Activated naive CD4-positive, alpha-beta T cell treated with anti-CD3 and anti-CD28 coated beads, Interleukin-2, amount 10 ng/mL, durations not matched to agents 7 days and 5 days (primary cell): ENCODE measurements around the gene PADI6.
"Not testable (repeated sequence)": the region's sequence is repeated elsewhere in the genome, so short reads cannot be mapped to it uniquely, and the experiment has no call there.

ENCODE experiments used
- CTCF ChIA-PET: fragments of 350-600 bp; sonication (Branson Sonifier 250); formaldehyde crosslinking; loops from one replicate; lab custom pipeline; 2021; ENCODE audit warnings: antibody characterized with exemption; lab: Charles Lee
- DNase-seq: peaks from one replicate; pipeline ENCODE4 v3.0.0-alpha.2; 2020
- H3K27ac Mint-ChIP-seq: one replicate; pipeline ENCODE4 v1.8.0; 2021; ENCODE audit warnings: mild to moderate bottlenecking, moderate library complexity, mixed read lengths
- H3K27me3 Mint-ChIP-seq: one replicate; pipeline ENCODE4 v1.8.0; 2021; ENCODE audit warnings: mild to moderate bottlenecking, mixed read lengths
- H3K36me3 Mint-ChIP-seq: one replicate; pipeline ENCODE4 v1.8.0; 2021; ENCODE audit warnings: mixed read lengths
- H3K4me1 Mint-ChIP-seq: one replicate; pipeline ENCODE4 v1.8.0; 2021; ENCODE audit warnings: mixed read lengths
- H3K4me3 Mint-ChIP-seq: one replicate; pipeline ENCODE4 v1.8.0; 2021; ENCODE audit warnings: mild to moderate bottlenecking, moderate library complexity, mixed read lengths
- H3K9me3 Mint-ChIP-seq: one replicate; pipeline ENCODE4 v1.8.0; 2021; ENCODE audit warnings: mixed read lengths

PADI6 gene

GRCh38 chr1:17371896-17372295 lies at the start of gene PADI6:
Gene PADI6 (plus strand): TSS chr1:17372196. CDS start chr1:17372246, 50 bp downstream.
- Mint-ChIP-seq H3K4me3 (no peak within 1 kb of the TSS), H3K4me1 (no peaks in the 10 kb centered on the region), H3K27ac (no peak within 1 kb of the TSS), H3K9me3 (no peaks in the 10 kb centered on the region), H3K36me3 (no peaks in the 10 kb centered on the region), H3K27me3 (peaks cover 8% of the 10 kb centered on the region)
- DNase-seq: no peak
- CTCF ChIA-PET: no interaction called here

- H3K36me3 Mint-ChIP-seq: no peaks in the 10 kb centered on the region
Observed at GRCh38 chr1:17328855-17329254, 43.1 kb upstream of the PADI6 start.

GRCh38 chr1:17329610-17330009 lies 42.4 kb upstream of the PADI6 start:
- Mint-ChIP-seq H3K36me3 (no peaks in the 10 kb centered on the region), H3K27ac (no peak overlapping the region)
- CTCF ChIA-PET: no interaction called here

More at GRCh38 chr1:17328855-17329254, 43.1 kb upstream of the PADI6 start:
- H3K9me3 Mint-ChIP-seq: no peaks in the 10 kb centered on the region
- H3K4me3 Mint-ChIP-seq: no peak overlapping the region
- no peak overlapping the region for H3K27ac Mint-ChIP-seq
- CTCF ChIA-PET: interaction anchor here (0.6 kb wide), 1 partner anchor 367 kb away, joined by 3 read pairs; no protein-coding TSS in a partner anchor
- H3K27me3 Mint-ChIP-seq: peaks cover 14% of the 10 kb centered on the region
- no peak for DNase-seq
- H3K4me1 Mint-ChIP-seq: no peaks in the 10 kb centered on the region

GRCh38 chr1:17330856-17331255 lies 41.1 kb upstream of the PADI6 start:
- no peaks in the 10 kb centered on the region for H3K36me3 Mint-ChIP-seq
- no peak overlapping the region for H3K27ac Mint-ChIP-seq
- no peaks in the 10 kb centered on the region for H3K9me3 Mint-ChIP-seq
- CTCF ChIA-PET: no interaction called here
- H3K4me1 Mint-ChIP-seq: no peaks in the 10 kb centered on the region
- peaks cover 9% of the 10 kb centered on the region for H3K27me3 Mint-ChIP-seq
- DNase-seq: no peak
- no peak overlapping the region for H3K4me3 Mint-ChIP-seq

More at GRCh38 chr1:17329610-17330009, 42.4 kb upstream of the PADI6 start:
- Mint-ChIP-seq H3K4me3 (no peak overlapping the region), H3K9me3 (no peaks in the 10 kb centered on the region), H3K27me3 (peaks cover 14% of the 10 kb centered on the region), H3K4me1 (no peaks in the 10 kb centered on the region)
- DNase-seq: no peak

- Mint-ChIP-seq H3K4me3 (no peak overlapping the region), H3K27me3 (peaks cover 16% of the 10 kb centered on the region), H3K36me3 (no peaks in the 10 kb centered on the region), H3K27ac (no peak overlapping the region), H3K4me1 (no peaks in the 10 kb centered on the region), H3K9me3 (no peaks in the 10 kb centered on the region)
- DNase-seq: no peak
- CTCF ChIA-PET: no interaction called here
Observed at GRCh38 chr1:17333081-17333480, 38.9 kb upstream of the PADI6 start.

GRCh38 chr1:17335821-17336710 lies 35.9 kb upstream of the PADI6 start:
- Mint-ChIP-seq H3K27ac (no peak overlapping the region), H3K36me3 (no peaks in the 10 kb centered on the region)
- CTCF ChIA-PET: interaction anchor here (0.8 to 1.2 kb wide), 5 partner anchors 20 to 264 kb away, joined by 3 to 4 read pairs (median 3); no protein-coding TSS in a partner anchor

GRCh38 chr1:17338706-17339493 lies 33.1 kb upstream of the PADI6 start:
- peaks cover 3% of the 10 kb centered on the region for H3K9me3 Mint-ChIP-seq
- CTCF ChIA-PET: interaction anchor here (0.7 to 1.1 kb wide), 2 partner anchors 16 to 224 kb away, joined by 3 to 4 read pairs; no protein-coding TSS in a partner anchor
- H3K27me3 Mint-ChIP-seq: peaks cover 8% of the 10 kb centered on the region
- no peaks in the 10 kb centered on the region for H3K4me1 Mint-ChIP-seq
- H3K27ac Mint-ChIP-seq: no peak overlapping the region
- no peak overlapping the region for H3K4me3 Mint-ChIP-seq
- no peak for DNase-seq
- no peaks in the 10 kb centered on the region for H3K36me3 Mint-ChIP-seq

More at GRCh38 chr1:17335821-17336710, 35.9 kb upstream of the PADI6 start:
- Mint-ChIP-seq H3K4me1 (no peaks in the 10 kb centered on the region), H3K4me3 (no peak overlapping the region), H3K9me3 (no peaks in the 10 kb centered on the region), H3K27me3 (peaks cover 8% of the 10 kb centered on the region)
- peak; percentile 81 for DNase-seq

GRCh38 chr1:17339521-17339920 lies 32.5 kb upstream of the PADI6 start:
- CTCF ChIA-PET: interaction anchor here (0.7 to 1.1 kb wide), 2 partner anchors 16 to 224 kb away, joined by 3 to 4 read pairs; no protein-coding TSS in a partner anchor
- Mint-ChIP-seq H3K36me3 (no peaks in the 10 kb centered on the region), H3K9me3 (peaks cover 3% of the 10 kb centered on the region), H3K27me3 (peaks cover 8% of the 10 kb centered on the region), H3K4me1 (no peaks in the 10 kb centered on the region), H3K4me3 (no peak overlapping the region), H3K27ac (no peak overlapping the region)
- DNase-seq: no peak

- DNase-seq: no peak
- no peak overlapping the region for H3K27ac Mint-ChIP-seq
- peaks cover 8% of the 10 kb centered on the region for H3K27me3 Mint-ChIP-seq
- H3K4me1 Mint-ChIP-seq: no peaks in the 10 kb centered on the region
- CTCF ChIA-PET: no interaction called here
- H3K4me3 Mint-ChIP-seq: no peak overlapping the region
- peaks cover 3% of the 10 kb centered on the region for H3K9me3 Mint-ChIP-seq
- no peaks in the 10 kb centered on the region for H3K36me3 Mint-ChIP-seq
Observed at GRCh38 chr1:17340358-17340757, 31.6 kb upstream of the PADI6 start.

GRCh38 chr1:17342014-17342441 lies 30.0 kb upstream of the PADI6 start:
- CTCF ChIA-PET: no interaction called here
- no peak overlapping the region for H3K27ac Mint-ChIP-seq
- DNase-seq: no peak
- H3K9me3 Mint-ChIP-seq: peaks cover 3% of the 10 kb centered on the region
- H3K4me3 Mint-ChIP-seq: no peak overlapping the region
- no peaks in the 10 kb centered on the region for H3K36me3 Mint-ChIP-seq
- no peaks in the 10 kb centered on the region for H3K4me1 Mint-ChIP-seq
- no peaks in the 10 kb centered on the region for H3K27me3 Mint-ChIP-seq

GRCh38 chr1:17345506-17345905 lies 26.5 kb upstream of the PADI6 start:
- DNase-seq, H3K4me3 Mint-ChIP-seq, H3K27ac Mint-ChIP-seq, H3K27me3 Mint-ChIP-seq, H3K36me3 Mint-ChIP-seq, CTCF ChIA-PET, H3K4me1 Mint-ChIP-seq, H3K9me3 Mint-ChIP-seq: not testable (repeated sequence)

- Mint-ChIP-seq H3K27ac (no peak overlapping the region), H3K4me3 (no peak overlapping the region), H3K36me3 (no peaks in the 10 kb centered on the region), H3K4me1 (peaks cover 9% of the 10 kb centered on the region), H3K9me3 (peaks cover 3% of the 10 kb centered on the region), H3K27me3 (no peaks in the 10 kb centered on the region)
- DNase-seq: no peak
- CTCF ChIA-PET: no interaction called here
Observed at GRCh38 chr1:17346046-17346789, 25.8 kb upstream of the PADI6 start.

GRCh38 chr1:17347769-17348592 lies 24.0 kb upstream of the PADI6 start:
- Mint-ChIP-seq H3K27ac (no peak overlapping the region), H3K36me3 (no peaks in the 10 kb centered on the region), H3K27me3 (peaks cover 6% of the 10 kb centered on the region), H3K4me1 (peaks cover 9% of the 10 kb centered on the region), H3K9me3 (peaks cover 3% of the 10 kb centered on the region), H3K4me3 (no peak overlapping the region)
- CTCF ChIA-PET: no interaction called here
- DNase-seq: no peak
